K562 (cell line): Measurements from ENCODE around the gene EDRF1. TPM values are rescaled to one million over a fixed set of nuclear protein-coding genes. Genes with fewer than 3 reads are reported as not detected.

Experiments
- ATAC-seq: fragments of 200-7000 bp; cut with Tn5 transposase; 3 replicates; pipeline ENCODE4 v1.9.1; 2020; ENCODE audit warnings: moderate library complexity
- Bru-seq: library from RNA; stranded (reverse); fragments of 400-500 nt; gene quantifications from one replicate; lab custom pipeline; 2021; lab: Mats Ljungman, UMichigan
- BruChase-seq, 2 experiments: library from RNA; stranded (reverse); fragments of 400-500 nt; gene quantifications; one replicate each; lab custom pipeline; 2021; lab: Mats Ljungman, UMichigan
- BruUV-seq: library from RNA; stranded (reverse); fragments of 400-500 nt; replicated peaks from 2 replicates; lab custom pipeline; 2021; lab: Mats Ljungman, UMichigan
- CTCF ChIA-PET: fragments of 300-600 bp; formaldehyde crosslinking; extraction: SDS; loops from one replicate; lab custom pipeline; 2021; ENCODE audit warnings: low intra/inter-chr PET ratio; lab: Yijun Ruan, JAX
- POLR2A ChIA-PET: fragments of 300-600, 350-650 bp; sonication (Branson Sonifier 250); formaldehyde crosslinking; extraction: SDS; loops from one replicate; lab custom pipeline; 2021; ENCODE audit warnings: antibody characterized with exemption, inconsistent platforms; lab: Yijun Ruan, JAX
- DNase-seq, 4 experiments: peaks; one replicate each; pipeline versions ENCODE4 v3.0.0 to v3.0.0-alpha.2; 2011 to 2018; ENCODE audit warnings: low spot score in 3 of 4, mixed read lengths in 3 of 4; ENCODE audit errors: extremely low read depth in 1 of 4
- FAIRE-seq: peaks from 2 replicates; lab custom pipeline; 2011; peaks lifted over from hg19 to GRCh38; lab: Jason Lieb, UNC
- H2AFZ ChIP-seq: 2 replicates; pipeline ENCODE4 v1.6.0; 2011; ENCODE audit warnings: low read depth, low read length, control low read depth, inconsistent platforms
- H3K27ac ChIP-seq: fragments of 200-600 bp; 3 replicates; pipeline ENCODE4 v1.8.0; 2011; ENCODE audit warnings: low read depth, mild to moderate bottlenecking, control low read depth, inconsistent platforms, low read length, moderate library complexity, mixed read lengths; ENCODE audit errors: extremely low read depth
- H3K27me3 ChIP-seq, 2 experiments: fragments of 300-600 bp in 1 of 2; 2 replicates in 1 of 2; 3 replicates in 1 of 2; pipeline versions ENCODE4 v1.6.0 to v1.8.0; 2011; ENCODE audit warnings: inconsistent platforms in 2 of 2, low read length in 2 of 2, mild to moderate bottlenecking in 1 of 2, mixed read lengths in 1 of 2, moderate library complexity in 1 of 2; ENCODE audit not compliant: control insufficient read depth in 2 of 2, insufficient read depth in 2 of 2
- H3K36me3 ChIP-seq: fragments of 300-600 bp; 3 replicates; pipeline ENCODE4 v1.8.0; 2011; ENCODE audit warnings: mild to moderate bottlenecking, low read length, inconsistent platforms; ENCODE audit not compliant: control insufficient read depth, insufficient read depth
- H3K4me1 ChIP-seq, 2 experiments: fragments of 200-600 bp in 1 of 2; replicated peaks in 1 of 2; 2 replicates in 1 of 2; 3 replicates in 1 of 2; pipeline versions ENCODE4 v1.5.1 to v1.8.0; 2011; ENCODE audit warnings: inconsistent platforms in 2 of 2, low read length in 2 of 2, mild to moderate bottlenecking in 1 of 2, mixed read lengths in 1 of 2, moderate library complexity in 1 of 2; ENCODE audit not compliant: control insufficient read depth in 2 of 2, insufficient read depth in 2 of 2
- H3K4me2 ChIP-seq: 2 replicates; pipeline ENCODE4 v1.6.1; 2011; ENCODE audit warnings: low read length, control low read depth, inconsistent platforms, mixed read lengths; ENCODE audit not compliant: insufficient read depth
- H3K4me3 ChIP-seq: fragments of 200-600 bp; sonication (generic), shearing (Covaris generic); 2 replicates; pipeline ENCODE4 v1.5.1; 2016; ENCODE audit warnings: control low read depth, inconsistent platforms
- H3K79me2 ChIP-seq: fragments of 200-600 bp; 3 replicates; pipeline ENCODE4 v1.8.0; 2011; ENCODE audit warnings: low read length, inconsistent platforms; ENCODE audit not compliant: control insufficient read depth, insufficient read depth
- H3K9ac ChIP-seq, 2 experiments: 2 replicates each; pipeline versions ENCODE4 v1.6.0 to v1.6.1; 2011; ENCODE audit warnings: low read depth in 2 of 2, low read length in 2 of 2, control low read depth in 1 of 2, inconsistent platforms in 1 of 2, mild to moderate bottlenecking in 1 of 2, mixed read lengths in 1 of 2; ENCODE audit not compliant: insufficient read depth in 1 of 2
- H3K9me1 ChIP-seq: one replicate; pipeline ENCODE4 v1.6.0; 2011; ENCODE audit warnings: inconsistent platforms, mild to moderate bottlenecking, low read length, moderate library complexity; ENCODE audit not compliant: control insufficient read depth, insufficient read depth
- H3K9me3 ChIP-seq: replicated peaks from 2 replicates; pipeline ENCODE4 v1.5.1; 2011; ENCODE audit warnings: low read depth, low read length, inconsistent platforms; ENCODE audit not compliant: control insufficient read depth, insufficient read depth
- H4K20me1 ChIP-seq: replicated peaks from 2 replicates; pipeline ENCODE4 v1.6.1; 2011; ENCODE audit warnings: low read length, inconsistent platforms, mixed read lengths; ENCODE audit not compliant: control insufficient read depth, insufficient read depth
- MECOM ChIP-seq: fragments of 250-450 bp; sonication (Bioruptor Pico); IDR thresholded peaks from 2 replicates; pipeline ENCODE4 v1.8.0; 2022; ENCODE audit warnings: inconsistent platforms
- NELFE ChIP-seq: IDR thresholded peaks from 2 replicates; pipeline ENCODE4 v1.6.1; 2011; ENCODE audit warnings: mild to moderate bottlenecking; ENCODE audit not compliant: insufficient read depth, insufficient read length
- WGBS: fragments of 100-300 bp; shearing (Covaris generic); methylation state at CpG from one replicate; pipeline ENCODE4 v1.1.6; 2016; ENCODE audit warnings: low coverage, mixed read lengths; ENCODE audit not compliant: insufficient coverage; ENCODE audit errors: missing lambda C conversion rate; 5-methylcytosine and 5-hydroxymethylcytosine counted together
- in situ Hi-C: fragments of 300-500 bp; cut with MboI; formaldehyde crosslinking; loops from 4 replicates; pipeline ENCODE4 v1.15.0; 2018; ENCODE audit warnings: inconsistent platforms, mixed read lengths
- intact Hi-C: fragments of 100-400 bp; cut with micrococcal nuclease; formaldehyde crosslinking; loops from 2 replicates; pipeline ENCODE4 v1.14.2; 2022
- long read RNA-seq, 3 experiments: library from polyadenylated mRNA in 2 of 3; library from RNA in 1 of 3; unstranded in 2 of 3; stranded (forward) in 1 of 3; transcript quantifications; one replicate each; pipeline ENCODE4 v2.0.0, GENCODE V29; 2019 to 2022
- polyA minus RNA-seq, 3 experiments: library from RNA; depleted of rRNA, polyadenylated mRNA; stranded (reverse); fragments of >200 nt; gene quantifications; 2 replicates each; pipeline ENCODE4 v1.2.3, GENCODE V29; 2011
- polyA plus RNA-seq, 8 experiments: library from polyadenylated mRNA; depleted of rRNA in 4 of 8; stranded (reverse) in 5 of 8; unstranded in 3 of 8; fragments of >200 nt; fragmentation: Nextera tagmentation in 2 of 8; fragmentation: Illumina TruSeq in 1 of 8; extraction: Ambion mirVana in 2 of 8; extraction: Trizol in 1 of 8; gene quantifications; 2 replicates each; pipeline versions ENCODE4 v1.2.1 to v1.2.3, GENCODE V29; 2011 to 2014; ENCODE audit warnings: inconsistent platforms in 1 of 8, missing spikeins in 1 of 8
- total RNA-seq, 7 experiments: library from RNA; depleted of rRNA in 6 of 7; stranded (reverse); fragments of >200 nt in 6 of 7; fragmentation: Illumina TruSeq in 2 of 7; extraction: Trizol in 2 of 7; gene quantifications; 2 replicates each; pipeline versions ENCODE4 v1.2.1 to v1.2.3, GENCODE V29; 2011 to 2021; ENCODE audit warnings: low replicate concordance in 1 of 7
- TF ChIP-seq, protein P1 (sequence below): fragments of 450-650 bp; IDR thresholded peaks from 2 replicates; pipeline ENCODE4 v1.6.1; 2016; ENCODE audit warnings: mild to moderate bottlenecking, moderate library complexity

Gene EDRF1
- total RNA-seq (2011; cell fraction: chromatin; rRNA removed; ENCODE audit: low replicate concordance): 28.4 and 76.8 TPM in 2 replicates
- 15.5 and 17.1 TPM in 2 replicates for total RNA-seq (2011; cell fraction: nucleolus; rRNA removed)
- total RNA-seq (2011; cell fraction: nucleoplasm; rRNA removed): 28.5 and 38.2 TPM in 2 replicates
- total RNA-seq (2014; rRNA removed) (14.9 and 16.8 TPM in 2 replicates), total RNA-seq (2014; rRNA removed; fragmentation: Illumina TruSeq; extraction: Trizol) (22.9 and 23.8 TPM in 2 replicates), total RNA-seq (2015; rRNA removed; fragmentation: Illumina TruSeq; extraction: Trizol) (23.8 and 24.0 TPM in 2 replicates), total RNA-seq (2021) (18.6 and 18.9 TPM in 2 replicates), polyA plus RNA-seq (2011; rRNA removed) (23.9 and 26.0 TPM in 2 replicates), polyA plus RNA-seq (2014; fragmentation: Illumina TruSeq; extraction: Trizol) (17.1 and 18.5 TPM in 2 replicates), polyA plus RNA-seq (2014; fragmentation: Nextera tagmentation; extraction: Ambion mirVana) (1 to 10 TPM; 7.6 to 9.9 TPM), polyA plus RNA-seq (2014; rRNA removed) (24.0 and 24.8 TPM in 2 replicates), polyA minus RNA-seq (2011; rRNA and poly(A)+ RNA removed) (25.7 and 26.4 TPM in 2 replicates), Bru-seq, nascent RNA (percentile 72 among the genes with signal in this experiment), BruChase-seq, experiment 1, labeled RNA remaining after a 2-hour chase (percentile 78 among the genes with signal in this experiment), BruChase-seq, experiment 2, labeled RNA remaining after a 6-hour chase (percentile 77 among the genes with signal in this experiment)
- 4.9 and 10.6 TPM in 2 replicates for polyA plus RNA-seq (2011; cell fraction: cytosol; rRNA removed)
- polyA plus RNA-seq (2011; cell fraction: nucleus; rRNA removed): 32.1 and 39.0 TPM in 2 replicates
- polyA plus RNA-seq (2012): 12.5 and 14.2 TPM in 2 replicates
- polyA minus RNA-seq (2011; cell fraction: cytosol; rRNA and poly(A)+ RNA removed): 13.6 and 13.7 TPM in 2 replicates
- 19.1 and 25.8 TPM in 2 replicates for polyA minus RNA-seq (2011; cell fraction: nucleus; rRNA and poly(A)+ RNA removed)
- long read RNA-seq, experiment 1, full-length matches to known transcripts: 33 of 62 reads
- long read RNA-seq, experiment 1, partial matches to known transcripts: 15 of 62 reads
- long read RNA-seq, experiment 1, other reads (novel, unspliced or antisense): 14 of 62 reads
- long read RNA-seq, experiment 2, full-length matches to known transcripts: 2 of 8 reads
- long read RNA-seq, experiment 2, partial matches to known transcripts: 0 of 8 reads
- long read RNA-seq, experiment 2, other reads (novel, unspliced or antisense): 6 of 8 reads
- long read RNA-seq, experiment 3, full-length matches to known transcripts: 2 of 14 reads
- long read RNA-seq, experiment 3, partial matches to known transcripts: 12 of 14 reads
- long read RNA-seq, experiment 3, other reads (novel, unspliced or antisense): 0 of 14 reads

DNA sequence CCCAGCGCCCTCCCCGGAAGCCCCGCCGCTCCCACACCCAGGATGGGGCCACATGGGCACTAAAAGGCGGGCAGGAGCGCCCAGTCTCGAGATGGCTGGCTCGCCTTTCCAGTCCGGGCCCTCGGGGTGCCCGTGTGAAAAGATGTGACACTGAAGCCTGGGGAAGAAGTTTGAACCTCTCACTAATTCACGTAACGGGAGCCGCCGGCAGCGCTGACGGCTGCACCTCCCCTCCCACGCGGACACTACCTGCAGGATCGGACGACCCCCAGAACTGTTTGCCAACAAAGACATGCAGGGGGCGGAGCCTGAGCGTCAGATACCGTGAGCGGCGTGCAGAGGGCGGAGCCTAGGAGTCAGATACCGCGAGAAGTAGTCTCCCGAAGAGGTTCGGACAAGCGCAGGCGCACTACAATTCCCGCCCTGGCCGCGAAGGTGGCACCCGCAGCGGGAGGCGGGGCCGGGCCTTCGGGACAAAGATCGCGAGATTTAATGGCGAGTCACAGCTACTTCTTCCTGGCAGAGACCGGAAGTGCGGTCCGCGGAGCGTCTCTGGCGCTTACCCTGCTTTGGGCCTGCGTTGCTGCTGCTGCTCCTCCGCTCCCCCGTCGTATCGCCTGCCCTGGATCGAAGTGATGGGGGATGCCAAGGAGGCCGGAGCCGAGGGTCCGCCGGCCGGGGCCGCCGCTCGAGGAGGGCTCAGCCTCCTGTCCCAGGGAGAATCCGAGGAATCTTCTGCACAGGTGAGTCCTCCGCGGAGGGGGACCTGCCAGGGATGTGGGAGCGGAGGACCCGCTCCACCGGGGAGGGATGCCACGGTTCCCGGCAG, at the start of gene EDRF1:
EDRF1 (plus strand) TSS at position 537 of the 829 bp plus-strand sequence; CDS start at position 636, 99 bp downstream.
- DNase-seq (peak; percentile 92 to 97 (median 94)), ATAC-seq (peak; percentile 99), FAIRE-seq (peak; percentile 93)
- H4K20me1 ChIP-seq: no peaks in the 10 kb centered on the region
- H3K36me3 ChIP-seq: peaks cover 34% of the 10 kb centered on the region
- H2AFZ ChIP-seq: peak within 1 kb of the TSS; percentile 89
- peaks cover 5 to 6% of the 10 kb centered on the region in 2 experiments; a peak in 4 of 5 replicates for H3K4me1 ChIP-seq
- peak within 1 kb of the TSS; percentile 99 for H3K4me3 ChIP-seq
- ChIA-PET POLR2A (interaction anchor here (0.7 to 1.3 kb wide), 4 partner anchors 10 to 376 kb away, joined by 3 to 6 read pairs (median 4); no protein-coding TSS in a partner anchor), CTCF (interaction anchor here (0.5 to 0.6 kb wide), 2 partner anchors 978 to 1078 kb away, joined by 3 read pairs; no protein-coding TSS in a partner anchor)
- H3K9me1 ChIP-seq: no peaks in the 10 kb centered on the region
- no peaks in the 10 kb centered on the region for H3K9me3 ChIP-seq
- H3K4me2 ChIP-seq: peak within 1 kb of the TSS; percentile 95
- intact Hi-C loops (loop anchor here (5.0 kb wide), 1 partner anchor 98 kb away; no protein-coding TSS in a partner anchor), in situ Hi-C loops (no loop called here)
- H3K9ac ChIP-seq: peak within 1 kb of the TSS; percentile 93 to 98
- no peaks in the 10 kb centered on the region for H3K27me3 ChIP-seq
- under 1% methylated on average over 50 of the region's 72 CpGs for WGBS
- peaks cover 22% of the 10 kb centered on the region for H3K79me2 ChIP-seq
- peak within 1 kb of the TSS; percentile 78 for H3K27ac ChIP-seq
- no TSS peak for BruUV-seq
- no peak for TF ChIP-seq NELFE
- no peak for TF ChIP-seq MECOM
- TF ChIP-seq, protein P1, sequence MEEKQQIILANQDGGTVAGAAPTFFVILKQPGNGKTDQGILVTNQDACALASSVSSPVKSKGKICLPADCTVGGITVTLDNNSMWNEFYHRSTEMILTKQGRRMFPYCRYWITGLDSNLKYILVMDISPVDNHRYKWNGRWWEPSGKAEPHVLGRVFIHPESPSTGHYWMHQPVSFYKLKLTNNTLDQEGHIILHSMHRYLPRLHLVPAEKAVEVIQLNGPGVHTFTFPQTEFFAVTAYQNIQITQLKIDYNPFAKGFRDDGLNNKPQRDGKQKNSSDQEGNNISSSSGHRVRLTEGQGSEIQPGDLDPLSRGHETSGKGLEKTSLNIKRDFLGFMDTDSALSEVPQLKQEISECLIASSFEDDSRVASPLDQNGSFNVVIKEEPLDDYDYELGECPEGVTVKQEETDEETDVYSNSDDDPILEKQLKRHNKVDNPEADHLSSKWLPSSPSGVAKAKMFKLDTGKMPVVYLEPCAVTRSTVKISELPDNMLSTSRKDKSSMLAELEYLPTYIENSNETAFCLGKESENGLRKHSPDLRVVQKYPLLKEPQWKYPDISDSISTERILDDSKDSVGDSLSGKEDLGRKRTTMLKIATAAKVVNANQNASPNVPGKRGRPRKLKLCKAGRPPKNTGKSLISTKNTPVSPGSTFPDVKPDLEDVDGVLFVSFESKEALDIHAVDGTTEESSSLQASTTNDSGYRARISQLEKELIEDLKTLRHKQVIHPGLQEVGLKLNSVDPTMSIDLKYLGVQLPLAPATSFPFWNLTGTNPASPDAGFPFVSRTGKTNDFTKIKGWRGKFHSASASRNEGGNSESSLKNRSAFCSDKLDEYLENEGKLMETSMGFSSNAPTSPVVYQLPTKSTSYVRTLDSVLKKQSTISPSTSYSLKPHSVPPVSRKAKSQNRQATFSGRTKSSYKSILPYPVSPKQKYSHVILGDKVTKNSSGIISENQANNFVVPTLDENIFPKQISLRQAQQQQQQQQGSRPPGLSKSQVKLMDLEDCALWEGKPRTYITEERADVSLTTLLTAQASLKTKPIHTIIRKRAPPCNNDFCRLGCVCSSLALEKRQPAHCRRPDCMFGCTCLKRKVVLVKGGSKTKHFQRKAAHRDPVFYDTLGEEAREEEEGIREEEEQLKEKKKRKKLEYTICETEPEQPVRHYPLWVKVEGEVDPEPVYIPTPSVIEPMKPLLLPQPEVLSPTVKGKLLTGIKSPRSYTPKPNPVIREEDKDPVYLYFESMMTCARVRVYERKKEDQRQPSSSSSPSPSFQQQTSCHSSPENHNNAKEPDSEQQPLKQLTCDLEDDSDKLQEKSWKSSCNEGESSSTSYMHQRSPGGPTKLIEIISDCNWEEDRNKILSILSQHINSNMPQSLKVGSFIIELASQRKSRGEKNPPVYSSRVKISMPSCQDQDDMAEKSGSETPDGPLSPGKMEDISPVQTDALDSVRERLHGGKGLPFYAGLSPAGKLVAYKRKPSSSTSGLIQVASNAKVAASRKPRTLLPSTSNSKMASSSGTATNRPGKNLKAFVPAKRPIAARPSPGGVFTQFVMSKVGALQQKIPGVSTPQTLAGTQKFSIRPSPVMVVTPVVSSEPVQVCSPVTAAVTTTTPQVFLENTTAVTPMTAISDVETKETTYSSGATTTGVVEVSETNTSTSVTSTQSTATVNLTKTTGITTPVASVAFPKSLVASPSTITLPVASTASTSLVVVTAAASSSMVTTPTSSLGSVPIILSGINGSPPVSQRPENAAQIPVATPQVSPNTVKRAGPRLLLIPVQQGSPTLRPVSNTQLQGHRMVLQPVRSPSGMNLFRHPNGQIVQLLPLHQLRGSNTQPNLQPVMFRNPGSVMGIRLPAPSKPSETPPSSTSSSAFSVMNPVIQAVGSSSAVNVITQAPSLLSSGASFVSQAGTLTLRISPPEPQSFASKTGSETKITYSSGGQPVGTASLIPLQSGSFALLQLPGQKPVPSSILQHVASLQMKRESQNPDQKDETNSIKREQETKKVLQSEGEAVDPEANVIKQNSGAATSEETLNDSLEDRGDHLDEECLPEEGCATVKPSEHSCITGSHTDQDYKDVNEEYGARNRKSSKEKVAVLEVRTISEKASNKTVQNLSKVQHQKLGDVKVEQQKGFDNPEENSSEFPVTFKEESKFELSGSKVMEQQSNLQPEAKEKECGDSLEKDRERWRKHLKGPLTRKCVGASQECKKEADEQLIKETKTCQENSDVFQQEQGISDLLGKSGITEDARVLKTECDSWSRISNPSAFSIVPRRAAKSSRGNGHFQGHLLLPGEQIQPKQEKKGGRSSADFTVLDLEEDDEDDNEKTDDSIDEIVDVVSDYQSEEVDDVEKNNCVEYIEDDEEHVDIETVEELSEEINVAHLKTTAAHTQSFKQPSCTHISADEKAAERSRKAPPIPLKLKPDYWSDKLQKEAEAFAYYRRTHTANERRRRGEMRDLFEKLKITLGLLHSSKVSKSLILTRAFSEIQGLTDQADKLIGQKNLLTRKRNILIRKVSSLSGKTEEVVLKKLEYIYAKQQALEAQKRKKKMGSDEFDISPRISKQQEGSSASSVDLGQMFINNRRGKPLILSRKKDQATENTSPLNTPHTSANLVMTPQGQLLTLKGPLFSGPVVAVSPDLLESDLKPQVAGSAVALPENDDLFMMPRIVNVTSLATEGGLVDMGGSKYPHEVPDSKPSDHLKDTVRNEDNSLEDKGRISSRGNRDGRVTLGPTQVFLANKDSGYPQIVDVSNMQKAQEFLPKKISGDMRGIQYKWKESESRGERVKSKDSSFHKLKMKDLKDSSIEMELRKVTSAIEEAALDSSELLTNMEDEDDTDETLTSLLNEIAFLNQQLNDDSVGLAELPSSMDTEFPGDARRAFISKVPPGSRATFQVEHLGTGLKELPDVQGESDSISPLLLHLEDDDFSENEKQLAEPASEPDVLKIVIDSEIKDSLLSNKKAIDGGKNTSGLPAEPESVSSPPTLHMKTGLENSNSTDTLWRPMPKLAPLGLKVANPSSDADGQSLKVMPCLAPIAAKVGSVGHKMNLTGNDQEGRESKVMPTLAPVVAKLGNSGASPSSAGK: peak; percentile 89
